ENCODE measurements around the gene AEBP1.

AEBP1 gene

DNA sequence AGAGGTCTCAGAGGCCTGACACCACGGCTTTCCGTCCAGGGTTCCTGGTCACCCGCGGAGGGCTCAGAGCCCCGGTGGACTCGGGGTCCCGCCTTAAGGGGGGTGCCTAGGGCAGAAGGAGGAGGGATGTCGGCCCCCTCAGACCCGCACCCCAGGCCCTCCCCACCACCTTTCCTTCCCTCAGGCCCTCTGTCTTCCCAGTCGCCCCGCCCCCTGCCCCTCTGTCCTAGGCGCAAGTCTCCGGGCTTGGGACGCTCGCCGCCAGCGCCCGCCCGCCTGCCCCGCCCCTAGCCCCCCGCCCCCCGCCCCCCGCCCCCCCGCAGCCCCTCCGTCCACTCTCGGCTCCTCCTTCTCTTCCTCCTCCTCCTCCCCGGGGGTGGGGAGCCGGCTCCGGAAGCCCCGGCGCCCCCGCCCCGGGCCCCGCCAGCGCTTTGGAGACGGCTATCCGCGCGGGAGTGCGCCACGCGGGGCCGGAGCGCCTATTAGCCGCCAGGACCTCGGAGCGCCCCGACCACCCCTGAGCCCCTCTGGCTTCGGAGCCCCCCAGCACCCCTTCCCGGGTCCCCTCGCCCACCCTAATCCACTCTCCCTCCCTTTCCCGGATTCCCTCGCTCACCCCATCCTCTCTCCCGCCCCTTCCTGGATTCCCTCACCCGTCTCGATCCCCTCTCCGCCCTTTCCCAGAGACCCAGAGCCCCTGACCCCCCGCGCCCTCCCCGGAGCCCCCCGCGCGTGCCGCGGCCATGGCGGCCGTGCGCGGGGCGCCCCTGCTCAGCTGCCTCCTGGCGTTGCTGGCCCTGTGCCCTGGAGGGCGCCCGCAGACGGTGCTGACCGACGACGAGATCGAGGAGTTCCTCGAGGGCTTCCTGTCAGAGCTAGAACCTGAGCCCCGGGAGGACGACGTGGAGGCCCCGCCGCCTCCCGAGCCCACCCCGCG is at the start of gene AEBP1:
Gene AEBP1, plus strand, starts transcription at position 423 of the 937 bp plus-strand sequence. Its CDS starts 321 bp downstream, at position 744.
- peak within 1 kb of the TSS; percentile 86 for H3K27ac Mint-ChIP-seq

DNA sequence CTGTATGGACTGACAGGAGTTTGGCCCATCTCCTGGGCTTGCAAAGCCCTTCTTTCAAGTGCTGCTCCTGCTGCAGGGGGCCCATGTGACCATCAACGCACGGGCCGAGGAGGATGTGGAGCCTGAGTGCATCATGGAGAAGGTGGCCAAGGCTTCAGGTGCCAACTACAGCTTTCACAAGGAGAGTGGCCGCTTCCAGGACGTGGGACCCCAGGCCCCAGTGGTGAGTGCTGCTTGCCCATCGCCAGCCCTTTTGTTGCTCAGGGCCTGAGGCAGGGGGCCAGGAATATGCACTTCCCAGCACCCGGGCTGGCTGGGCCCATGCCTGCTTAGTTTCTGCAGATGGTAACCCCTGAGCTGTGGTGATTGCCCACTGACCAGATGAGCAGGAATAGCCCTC is 47.5 kb upstream of the AEBP1 start:
- no peak overlapping the region for H3K27ac Mint-ChIP-seq
- no peaks in the 10 kb centered on the region for H3K9me3 Mint-ChIP-seq (ENCODE audit: low read depth)
- H3K4me3 Mint-ChIP-seq = no peak overlapping the region
- peaks cover 50% of the 10 kb centered on the region for H3K4me1 Mint-ChIP-seq (ENCODE audit: low read depth)
- H3K27me3 Mint-ChIP-seq = no peaks in the 10 kb centered on the region
- H3K36me3 Mint-ChIP-seq = no peaks in the 10 kb centered on the region

More for the DNA sequence above, at the start of gene AEBP1:
- Mint-ChIP-seq H3K9me3 (ENCODE audit: low read depth) (no peaks in the 10 kb centered on the region), H3K36me3 (no peaks in the 10 kb centered on the region), H3K4me1 (ENCODE audit: low read depth) (peaks cover 16% of the 10 kb centered on the region), H3K4me3 (peak within 1 kb of the TSS; percentile 89), H3K27me3 (no peaks in the 10 kb centered on the region)

DNA sequence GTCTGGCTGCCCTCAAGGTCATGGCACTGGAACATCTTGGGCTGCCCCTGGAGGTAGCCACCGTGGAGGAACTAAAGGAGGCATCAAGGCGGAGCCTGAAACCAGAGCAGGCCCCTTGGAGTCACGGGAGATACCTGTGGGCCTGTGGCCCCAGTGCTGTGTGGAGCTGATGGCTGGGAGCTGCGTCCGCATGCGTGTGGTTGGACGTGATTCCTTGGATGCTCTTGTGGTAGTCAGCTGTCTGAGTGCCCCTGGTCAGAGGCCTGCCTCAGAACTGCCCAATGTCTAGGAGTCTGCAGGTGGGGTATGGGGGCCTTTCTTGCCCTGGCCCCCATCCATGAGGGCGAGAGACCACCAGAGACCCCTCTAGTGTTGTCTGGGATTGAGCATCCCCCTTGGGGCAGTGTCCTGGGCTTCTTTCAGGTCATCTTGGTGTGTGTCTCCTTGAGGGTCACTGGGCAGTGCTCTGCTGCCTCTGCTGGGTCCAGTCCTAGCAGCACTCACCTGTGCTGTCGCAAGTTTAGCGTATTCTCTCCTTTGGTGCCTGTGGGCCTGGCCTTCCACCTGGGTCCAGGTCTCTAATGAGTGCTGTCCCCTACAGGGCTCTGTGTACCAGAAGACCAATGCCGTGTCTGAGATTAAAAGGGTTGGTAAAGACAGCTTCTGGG is 46.8 kb upstream of the AEBP1 start:
- no peaks in the 10 kb centered on the region for H3K27me3 Mint-ChIP-seq
- no peaks in the 10 kb centered on the region for H3K36me3 Mint-ChIP-seq
- H3K9me3 Mint-ChIP-seq (ENCODE audit: low read depth) = no peaks in the 10 kb centered on the region
- H3K27ac Mint-ChIP-seq = peak overlapping the region; percentile 34
- peaks cover 44% of the 10 kb centered on the region for H3K4me1 Mint-ChIP-seq (ENCODE audit: low read depth)
- H3K4me3 Mint-ChIP-seq = no peak overlapping the region

DNA sequence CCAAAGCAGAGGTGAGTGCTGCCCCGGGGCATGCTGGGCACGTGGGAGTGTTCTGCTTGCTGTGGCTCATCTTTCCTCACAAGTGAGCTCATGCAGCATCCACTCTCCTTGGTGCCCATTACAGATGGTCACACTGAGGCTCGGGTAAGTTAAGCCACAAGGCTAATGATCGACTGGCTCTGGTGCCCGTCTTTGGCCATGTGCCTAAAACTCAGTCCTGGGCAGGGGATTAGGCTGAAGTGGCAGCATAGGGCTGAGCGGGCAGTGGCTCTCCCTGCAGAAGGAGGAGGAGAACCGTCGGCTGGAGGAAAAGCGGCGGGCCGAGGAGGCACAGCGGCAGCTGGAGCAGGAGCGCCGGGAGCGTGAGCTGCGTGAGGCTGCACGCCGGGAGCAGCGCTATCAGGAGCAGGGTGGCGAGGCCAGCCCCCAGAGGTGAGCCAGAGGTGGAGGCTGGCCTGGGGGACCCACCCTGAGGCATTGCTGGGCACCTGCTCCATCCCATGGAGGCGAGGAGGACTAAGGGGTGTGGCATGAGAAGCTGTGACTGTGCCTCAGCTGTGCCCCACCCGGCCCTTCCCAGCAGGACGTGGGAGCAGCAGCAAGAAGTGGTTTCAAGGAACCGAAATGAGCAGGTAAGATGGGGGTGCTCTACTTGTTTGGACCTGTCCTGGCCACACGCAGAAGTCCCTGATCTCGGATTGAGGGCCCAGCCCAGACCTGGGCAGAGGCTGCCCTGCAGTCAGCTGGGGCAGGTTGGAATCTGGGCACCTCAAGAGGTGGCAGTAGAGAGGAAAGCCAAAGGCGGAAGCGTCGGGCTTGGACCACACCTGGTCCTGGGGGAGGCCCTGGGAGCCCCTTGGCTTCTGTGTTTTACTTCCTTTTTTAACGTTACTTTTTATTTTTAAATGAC is 46.0 kb upstream of the AEBP1 start:
- Mint-ChIP-seq H3K4me1 (ENCODE audit: low read depth) (peaks cover 37% of the 10 kb centered on the region), H3K27me3 (no peaks in the 10 kb centered on the region), H3K36me3 (no peaks in the 10 kb centered on the region), H3K9me3 (ENCODE audit: low read depth) (no peaks in the 10 kb centered on the region), H3K27ac (peak overlapping the region; percentile 88), H3K4me3 (no peak overlapping the region)

DNA sequence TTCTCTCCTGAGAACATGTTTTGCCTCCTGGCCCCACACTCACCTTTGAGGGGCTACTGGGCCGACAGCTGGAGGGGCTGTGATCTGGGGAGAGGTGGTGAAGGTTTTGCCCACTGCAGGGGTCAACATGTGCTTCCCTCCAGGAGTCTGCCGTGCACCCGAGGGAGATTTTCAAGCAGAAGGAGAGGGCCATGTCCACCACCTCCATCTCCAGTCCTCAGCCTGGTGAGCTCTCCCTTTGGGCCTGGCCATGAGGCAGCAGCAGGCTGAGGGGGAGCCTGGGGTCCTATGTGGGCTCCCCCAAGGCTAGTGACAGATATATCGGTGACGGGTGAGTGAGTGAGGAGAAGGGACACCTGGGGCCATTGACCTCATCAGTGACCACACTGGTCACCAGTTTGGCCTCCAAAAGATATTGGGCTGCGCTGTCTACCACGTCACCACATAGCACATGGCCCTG is 45.4 kb upstream of the AEBP1 start:
- Mint-ChIP-seq H3K4me1 (ENCODE audit: low read depth) (peaks cover 37% of the 10 kb centered on the region), H3K9me3 (ENCODE audit: low read depth) (no peaks in the 10 kb centered on the region), H3K36me3 (no peaks in the 10 kb centered on the region), H3K4me3 (no peak overlapping the region), H3K27ac (peak overlapping the region; percentile 88), H3K27me3 (no peaks in the 10 kb centered on the region)

- peak overlapping the region; percentile 88 for H3K27ac Mint-ChIP-seq
These were observed 44.7 kb upstream of the AEBP1 start for GRCh38 chr7:44059219-44060090.

DNA sequence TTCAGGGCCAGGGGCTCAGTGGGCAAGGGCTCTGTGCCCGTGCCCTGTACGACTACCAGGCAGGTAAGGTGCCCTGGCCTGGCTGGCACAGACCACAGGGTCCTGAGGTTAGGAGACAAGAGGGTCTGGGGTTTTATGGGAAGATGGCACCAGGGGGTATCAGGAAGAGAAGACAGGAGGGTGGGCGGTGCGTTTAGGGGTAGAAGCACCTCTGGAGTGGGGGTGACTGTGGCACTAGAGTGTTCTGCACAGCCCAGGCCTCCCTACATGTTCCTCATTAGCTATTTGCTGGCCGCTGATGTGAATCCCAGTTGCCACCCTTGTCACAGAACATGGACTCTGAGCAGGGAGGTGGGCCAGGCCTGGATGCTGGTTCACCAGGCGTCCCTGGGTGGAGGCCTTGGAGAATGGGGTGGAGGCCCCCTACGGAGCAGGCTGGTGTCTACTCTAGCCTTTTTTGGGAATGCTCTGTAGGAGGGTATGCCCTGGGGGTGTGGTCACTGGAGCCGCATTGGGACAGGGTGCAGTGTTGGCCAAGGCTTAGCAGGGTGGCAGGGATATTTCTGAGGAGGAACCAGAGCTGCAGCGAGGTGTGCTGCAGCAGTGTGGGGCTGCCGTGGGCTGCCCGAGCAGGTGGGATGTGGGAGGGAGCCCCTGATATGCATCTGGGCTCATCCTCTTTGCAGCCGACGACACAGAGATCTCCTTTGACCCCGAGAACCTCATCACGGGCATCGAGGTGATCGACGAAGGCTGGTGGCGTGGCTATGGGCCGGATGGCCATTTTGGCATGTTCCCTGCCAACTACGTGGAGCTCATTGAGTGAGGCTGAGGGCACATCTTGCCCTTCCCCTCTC is 43.8 kb upstream of the AEBP1 start:
- Mint-ChIP-seq H3K4me1 (ENCODE audit: low read depth) (peaks cover 33% of the 10 kb centered on the region), H3K27me3 (no peaks in the 10 kb centered on the region), H3K4me3 (no peak overlapping the region), H3K36me3 (no peaks in the 10 kb centered on the region), H3K9me3 (ENCODE audit: low read depth) (no peaks in the 10 kb centered on the region), H3K27ac (no peak overlapping the region)

More at GRCh38 chr7:44059219-44060090, 44.7 kb upstream of the AEBP1 start:
- Mint-ChIP-seq H3K4me3 (no peak overlapping the region), H3K9me3 (ENCODE audit: low read depth) (no peaks in the 10 kb centered on the region), H3K27me3 (no peaks in the 10 kb centered on the region), H3K36me3 (no peaks in the 10 kb centered on the region), H3K4me1 (ENCODE audit: low read depth) (peaks cover 37% of the 10 kb centered on the region)

- Mint-ChIP-seq H3K27me3 (no peaks in the 10 kb centered on the region), H3K4me3 (no peak overlapping the region), H3K4me1 (ENCODE audit: low read depth) (peaks cover 29% of the 10 kb centered on the region), H3K27ac (no peak overlapping the region), H3K36me3 (no peaks in the 10 kb centered on the region), H3K9me3 (ENCODE audit: low read depth) (no peaks in the 10 kb centered on the region)
These were observed 43.0 kb upstream of the AEBP1 start for GRCh38 chr7:44060948-44061644.

- Mint-ChIP-seq H3K4me3 (no peak overlapping the region), H3K36me3 (no peaks in the 10 kb centered on the region), H3K27ac (no peak overlapping the region), H3K27me3 (no peaks in the 10 kb centered on the region), H3K9me3 (ENCODE audit: low read depth) (no peaks in the 10 kb centered on the region), H3K4me1 (ENCODE audit: low read depth) (peaks cover 30% of the 10 kb centered on the region)
These were observed 42.4 kb upstream of the AEBP1 start for GRCh38 chr7:44061645-44062179.

GRCh38 chr7:44062180-44062902 is 41.8 kb upstream of the AEBP1 start:
- Mint-ChIP-seq H3K4me1 (ENCODE audit: low read depth) (peaks cover 36% of the 10 kb centered on the region), H3K4me3 (no peak overlapping the region), H3K36me3 (no peaks in the 10 kb centered on the region)

DNA sequence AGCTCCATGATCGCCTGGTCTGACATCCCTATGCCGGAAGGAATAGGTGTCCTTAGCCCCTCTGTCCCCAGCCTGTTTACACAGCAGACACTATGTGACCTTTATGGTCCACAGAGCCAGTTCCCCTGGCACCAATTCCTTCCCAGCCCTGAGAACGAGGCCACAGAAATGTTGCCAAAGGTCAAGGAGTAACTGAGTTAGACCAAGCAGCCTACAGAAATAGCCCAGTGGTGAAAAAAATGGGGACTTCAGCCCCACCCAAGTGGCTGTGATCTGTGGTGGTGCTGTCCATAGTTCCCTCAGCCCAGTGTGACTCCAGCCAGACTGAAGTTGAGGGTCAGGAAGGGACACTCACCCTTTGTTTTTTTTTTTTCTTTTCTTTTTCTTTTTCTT is 41.2 kb upstream of the AEBP1 start:
- Mint-ChIP-seq H3K4me3 (no peak overlapping the region), H3K36me3 (no peaks in the 10 kb centered on the region), H3K9me3 (ENCODE audit: low read depth) (no peaks in the 10 kb centered on the region), H3K27me3 (no peaks in the 10 kb centered on the region), H3K4me1 (ENCODE audit: low read depth) (peaks cover 35% of the 10 kb centered on the region), H3K27ac (no peak overlapping the region)

More at GRCh38 chr7:44062180-44062902, 41.8 kb upstream of the AEBP1 start:
- Mint-ChIP-seq H3K9me3 (ENCODE audit: low read depth) (no peaks in the 10 kb centered on the region), H3K27me3 (no peaks in the 10 kb centered on the region), H3K27ac (no peak overlapping the region)

DNA sequence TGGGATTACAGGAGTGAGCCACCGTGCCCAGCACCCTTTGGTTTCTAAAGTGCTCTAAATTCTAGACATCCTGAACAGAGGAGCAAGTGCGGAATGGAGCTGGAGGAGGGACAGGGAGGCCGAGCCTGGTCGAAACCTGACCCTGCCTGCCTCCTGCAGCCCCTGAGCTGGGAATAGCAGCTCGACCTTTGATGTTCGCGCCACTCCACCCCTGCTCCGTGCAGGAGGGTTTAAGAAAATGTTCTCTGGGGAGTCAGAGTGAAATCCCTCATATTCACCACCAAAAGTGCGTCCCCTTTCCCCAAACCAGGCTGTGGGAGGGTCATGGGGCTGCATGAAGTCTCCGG is 40.6 kb upstream of the AEBP1 start:
- Mint-ChIP-seq H3K27ac (no peak overlapping the region), H3K4me1 (ENCODE audit: low read depth) (peaks cover 30% of the 10 kb centered on the region), H3K36me3 (no peaks in the 10 kb centered on the region)

More for the DNA sequence above, 40.6 kb upstream of the AEBP1 start:
- no peaks in the 10 kb centered on the region for H3K27me3 Mint-ChIP-seq
- H3K9me3 Mint-ChIP-seq (ENCODE audit: low read depth) = no peaks in the 10 kb centered on the region
- H3K4me3 Mint-ChIP-seq = no peak overlapping the region
